ENCODE data around the gene STIM1. TPM values are rescaled to one million over a fixed set of nuclear protein-coding genes. Genes with fewer than 3 reads are reported as not detected.
A peak's percentile ranks its signal among the peaks of the same experiment; 100 is the strongest.

The STIM1 gene
- total RNA-seq, 2 experiments from 2014 or later: 103 to 108 TPM

GRCh38 chr11:4065086-4065485 lies 209.6 kb downstream of the STIM1 start:
- DNase-seq: no peak
- Mint-ChIP-seq H3K4me3 (no peak overlapping the region), H3K27ac (no peak overlapping the region)

GRCh38 chr11:4065601-4066377 lies 210.3 kb downstream of the STIM1 start:
- Mint-ChIP-seq H3K4me3 (no peak overlapping the region), H3K27me3 (no peaks in the 10 kb centered on the region), H3K36me3 (ENCODE audit: low read depth) (peaks cover 60% of the 10 kb centered on the region), H3K9me3 (no peaks in the 10 kb centered on the region), H3K27ac (peak overlapping the region; percentile 32), H3K4me1 (peaks cover 47% of the 10 kb centered on the region)
- POLR2A ChIA-PET: interaction anchor here (0.5 kb wide), 1 partner anchor 211 kb away, joined by 3 read pairs; no protein-coding TSS in a partner anchor
- CTCF ChIA-PET: interaction anchor here (1.1 to 13.0 kb wide), 4 partner anchors 9 to 225 kb away, joined by 3 to 214 read pairs (median 10); partner anchors contain the start of genes RHOG and STIM1
- no peak for DNase-seq

More at GRCh38 chr11:4065086-4065485, 209.6 kb downstream of the STIM1 start:
- Mint-ChIP-seq H3K9me3 (no peaks in the 10 kb centered on the region), H3K27me3 (no peaks in the 10 kb centered on the region), H3K4me1 (peaks cover 48% of the 10 kb centered on the region), H3K36me3 (ENCODE audit: low read depth) (peaks cover 60% of the 10 kb centered on the region)
- POLR2A ChIA-PET: no interaction called here
- CTCF ChIA-PET: interaction anchor here (0.6 to 13.0 kb wide), 6 partner anchors 23 to 392 kb away, joined by 3 to 214 read pairs (median 5); partner anchors contain the start of genes RHOG and STIM1

GRCh38 chr11:4066910-4067309 lies 211.4 kb downstream of the STIM1 start:
- H3K4me3 Mint-ChIP-seq: no peak overlapping the region
- no peak overlapping the region for H3K27ac Mint-ChIP-seq
- DNase-seq: no peak
- POLR2A ChIA-PET: no interaction called here
- CTCF ChIA-PET: interaction anchor here (0.6 to 13.0 kb wide), 3 partner anchors 108 to 214 kb away, joined by 3 to 214 read pairs (median 6); partner anchors contain the start of gene STIM1
- H3K27me3 Mint-ChIP-seq: no peaks in the 10 kb centered on the region
- peaks cover 53% of the 10 kb centered on the region for H3K36me3 Mint-ChIP-seq (ENCODE audit: low read depth)
- H3K4me1 Mint-ChIP-seq: peaks cover 51% of the 10 kb centered on the region
- no peaks in the 10 kb centered on the region for H3K9me3 Mint-ChIP-seq

GRCh38 chr11:4068962-4069361 lies 213.5 kb downstream of the STIM1 start:
- no peaks in the 10 kb centered on the region for H3K27me3 Mint-ChIP-seq
- no peak for DNase-seq
- H3K27ac Mint-ChIP-seq: peak overlapping the region; percentile 33
- ChIA-PET POLR2A (no interaction called here), CTCF (interaction anchor here (0.8 to 13.0 kb wide), 2 partner anchors 15 to 216 kb away, joined by 3 to 214 read pairs; partner anchors contain the start of gene STIM1)
- H3K9me3 Mint-ChIP-seq: no peaks in the 10 kb centered on the region
- H3K36me3 Mint-ChIP-seq (ENCODE audit: low read depth): peaks cover 54% of the 10 kb centered on the region
- H3K4me1 Mint-ChIP-seq: peaks cover 59% of the 10 kb centered on the region
- H3K4me3 Mint-ChIP-seq: no peak overlapping the region

- ChIA-PET CTCF (interaction anchor here (1.0 to 13.0 kb wide), 7 partner anchors 7 to 369 kb away, joined by 3 to 214 read pairs (median 16); partner anchors contain the start of genes RHOG and STIM1), POLR2A (interaction anchor here (1.4 kb wide), 1 partner anchor 222 kb away, joined by 5 read pairs; no protein-coding TSS in a partner anchor)
- H3K36me3 Mint-ChIP-seq (ENCODE audit: low read depth): peaks cover 49% of the 10 kb centered on the region
Measured at GRCh38 chr11:4071325-4071724, 215.9 kb downstream of the STIM1 start.

GRCh38 chr11:4071914-4072313 lies 216.4 kb downstream of the STIM1 start:
- no peak overlapping the region for H3K27ac Mint-ChIP-seq

More at GRCh38 chr11:4071325-4071724, 215.9 kb downstream of the STIM1 start:
- Mint-ChIP-seq H3K4me1 (peaks cover 46% of the 10 kb centered on the region), H3K27ac (no peak overlapping the region), H3K9me3 (no peaks in the 10 kb centered on the region), H3K4me3 (no peak overlapping the region), H3K27me3 (no peaks in the 10 kb centered on the region)
- DNase-seq: no peak

GRCh38 chr11:4072668-4073285 lies 217.3 kb downstream of the STIM1 start:
- Mint-ChIP-seq H3K27me3 (no peaks in the 10 kb centered on the region), H3K36me3 (ENCODE audit: low read depth) (peaks cover 38% of the 10 kb centered on the region), H3K27ac (peak overlapping the region; percentile 3), H3K9me3 (no peaks in the 10 kb centered on the region), H3K4me1 (peaks cover 37% of the 10 kb centered on the region), H3K4me3 (no peak overlapping the region)
- CTCF ChIA-PET: interaction anchor here (0.6 to 13.0 kb wide), 47 partner anchors 9 to 430 kb away, joined by 3 to 214 read pairs (median 4); partner anchors contain the start of genes PGAP2, RHOG and STIM1
- POLR2A ChIA-PET: interaction anchor here (1.3 to 1.4 kb wide), 2 partner anchors 130 to 224 kb away, joined by 3 to 5 read pairs; no protein-coding TSS in a partner anchor
- peak; percentile 74 for DNase-seq

More at GRCh38 chr11:4071914-4072313, 216.4 kb downstream of the STIM1 start:
- H3K4me3 Mint-ChIP-seq: no peak overlapping the region
- no peaks in the 10 kb centered on the region for H3K9me3 Mint-ChIP-seq
- DNase-seq: no peak
- POLR2A ChIA-PET: interaction anchor here (1.3 to 1.4 kb wide), 2 partner anchors 129 to 223 kb away, joined by 3 to 5 read pairs; no protein-coding TSS in a partner anchor
- H3K27me3 Mint-ChIP-seq: no peaks in the 10 kb centered on the region
- H3K4me1 Mint-ChIP-seq: peaks cover 46% of the 10 kb centered on the region
- peaks cover 43% of the 10 kb centered on the region for H3K36me3 Mint-ChIP-seq (ENCODE audit: low read depth)
- CTCF ChIA-PET: interaction anchor here (0.6 to 13.0 kb wide), 27 partner anchors 8 to 370 kb away, joined by 3 to 214 read pairs (median 5); partner anchors contain the start of genes PGAP2, RHOG and STIM1

GRCh38 chr11:4074266-4074665 lies 218.8 kb downstream of the STIM1 start:
- POLR2A ChIA-PET: interaction anchor here (0.5 kb wide), 1 partner anchor 19 kb away, joined by 3 read pairs; no protein-coding TSS in a partner anchor
- Mint-ChIP-seq H3K36me3 (ENCODE audit: low read depth) (peaks cover 32% of the 10 kb centered on the region), H3K27me3 (no peaks in the 10 kb centered on the region), H3K4me1 (peaks cover 23% of the 10 kb centered on the region), H3K27ac (no peak overlapping the region), H3K9me3 (no peaks in the 10 kb centered on the region), H3K4me3 (no peak overlapping the region)
- no peak for DNase-seq
- CTCF ChIA-PET: interaction anchor here (1.1 to 13.0 kb wide), 10 partner anchors 22 to 276 kb away, joined by 3 to 214 read pairs (median 6); partner anchors contain the start of genes NUP98, RHOG and STIM1

- DNase-seq: no peak
- Mint-ChIP-seq H3K27ac (no peak overlapping the region), H3K4me1 (peaks cover 17% of the 10 kb centered on the region), H3K36me3 (ENCODE audit: low read depth) (peaks cover 34% of the 10 kb centered on the region), H3K4me3 (no peak overlapping the region), H3K27me3 (no peaks in the 10 kb centered on the region), H3K9me3 (no peaks in the 10 kb centered on the region)
- POLR2A ChIA-PET: no interaction called here
- CTCF ChIA-PET: interaction anchor here (0.6 kb wide), 1 partner anchor 12 kb away, joined by 3 read pairs; no protein-coding TSS in a partner anchor
Measured at GRCh38 chr11:4076774-4077173, 221.3 kb downstream of the STIM1 start.

- Mint-ChIP-seq H3K4me1 (peaks cover 23% of the 10 kb centered on the region), H3K36me3 (ENCODE audit: low read depth) (peaks cover 62% of the 10 kb centered on the region), H3K27ac (no peak overlapping the region), H3K4me3 (no peak overlapping the region), H3K27me3 (no peaks in the 10 kb centered on the region), H3K9me3 (no peaks in the 10 kb centered on the region)
- DNase-seq: no peak
- POLR2A ChIA-PET: no interaction called here
- CTCF ChIA-PET: interaction anchor here (3.1 to 4.8 kb wide), 2 partner anchors 11 kb away, joined by 19 to 22 read pairs; no protein-coding TSS in a partner anchor
Measured at GRCh38 chr11:4083198-4083597, 227.7 kb downstream of the STIM1 start.

GRCh38 chr11:4084406-4085125 lies 229.1 kb downstream of the STIM1 start:
- no peak overlapping the region for H3K27ac Mint-ChIP-seq
- peaks cover 37% of the 10 kb centered on the region for H3K4me1 Mint-ChIP-seq
- H3K4me3 Mint-ChIP-seq: no peak overlapping the region
- CTCF ChIA-PET: interaction anchor here (1.0 to 4.8 kb wide), 4 partner anchors 11 to 230 kb away, joined by 3 to 22 read pairs (median 8); partner anchors contain the start of gene STIM1
- no peak for DNase-seq
- no peaks in the 10 kb centered on the region for H3K27me3 Mint-ChIP-seq
- POLR2A ChIA-PET: no interaction called here
- no peaks in the 10 kb centered on the region for H3K9me3 Mint-ChIP-seq
- peaks cover 73% of the 10 kb centered on the region for H3K36me3 Mint-ChIP-seq (ENCODE audit: low read depth)

- peaks cover 77% of the 10 kb centered on the region for H3K36me3 Mint-ChIP-seq (ENCODE audit: low read depth)
- CTCF ChIA-PET: interaction anchor here (1.0 to 4.8 kb wide), 5 partner anchors 10 to 245 kb away, joined by 3 to 22 read pairs (median 5); partner anchors contain the start of genes RHOG and STIM1
- no peaks in the 10 kb centered on the region for H3K27me3 Mint-ChIP-seq
- DNase-seq: no peak
- H3K27ac Mint-ChIP-seq: no peak overlapping the region
- H3K9me3 Mint-ChIP-seq: no peaks in the 10 kb centered on the region
- no peak overlapping the region for H3K4me3 Mint-ChIP-seq
- POLR2A ChIA-PET: no interaction called here
- peaks cover 47% of the 10 kb centered on the region for H3K4me1 Mint-ChIP-seq
Measured at GRCh38 chr11:4085575-4085974, 230.1 kb downstream of the STIM1 start.

Data from activated CD4-positive, alpha-beta T cell treated with anti-CD3 and anti-CD28 coated beads, Interleukin-2, amount 10 ng/mL, durations not matched to agents 7 days and 5 days (primary cell).